ENCODE measurements around the gene ATRNL1.

The ATRNL1 gene

GRCh38 chr10:115854740-115855435 lies 761.7 kb downstream of the ATRNL1 start:
- no peak for DNase-seq

- DNase-seq: no peak
Measured at GRCh38 chr10:115856580-115856979, 763.4 kb downstream of the ATRNL1 start.

GRCh38 chr10:115857856-115858255 lies 764.7 kb downstream of the ATRNL1 start:
- no peak for DNase-seq

DNA sequence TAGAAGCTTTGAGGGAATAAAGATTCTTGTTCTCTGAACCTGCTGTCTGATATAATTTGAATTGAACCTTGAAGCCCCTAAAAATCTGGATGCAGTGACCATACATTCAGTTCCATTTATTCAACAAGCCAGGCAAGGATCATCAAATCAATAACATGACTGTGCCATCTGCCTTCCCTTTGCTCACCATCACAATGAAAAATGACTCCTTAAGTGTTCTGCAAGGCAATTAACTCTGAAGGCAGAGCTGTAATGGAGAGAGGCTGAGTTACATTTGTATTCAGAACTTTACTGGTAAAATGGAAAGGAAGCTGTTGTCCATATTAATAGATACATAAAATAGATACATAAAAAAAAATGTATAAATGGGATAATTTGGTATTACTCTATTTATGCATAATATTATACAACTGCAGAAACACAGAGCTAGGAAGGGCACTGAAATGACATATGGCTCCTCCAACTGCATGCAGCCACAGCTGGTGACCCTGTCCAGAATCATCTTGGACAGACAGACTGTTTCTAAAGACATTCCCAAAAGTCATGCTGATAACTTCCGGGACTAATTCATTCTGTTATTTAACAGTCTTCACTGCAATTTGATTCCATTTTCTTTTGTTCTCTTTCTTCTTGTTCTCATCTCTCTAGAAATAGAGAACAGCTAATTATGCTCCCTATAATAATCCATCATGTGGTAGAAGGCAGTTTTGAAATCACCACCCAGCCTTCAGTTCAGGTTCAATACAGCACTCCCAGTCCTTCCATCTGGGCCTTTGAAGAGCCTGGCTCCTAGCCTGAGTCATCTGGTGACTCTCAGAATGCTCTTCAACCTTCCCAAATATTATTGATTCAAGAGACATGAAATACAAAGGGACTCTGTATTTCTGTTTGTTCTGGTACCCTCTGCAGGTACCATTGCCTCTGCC lies 767.3 kb downstream of the ATRNL1 start:
- DNase-seq: peak; percentile 1 to 69 (median 63)

DNA sequence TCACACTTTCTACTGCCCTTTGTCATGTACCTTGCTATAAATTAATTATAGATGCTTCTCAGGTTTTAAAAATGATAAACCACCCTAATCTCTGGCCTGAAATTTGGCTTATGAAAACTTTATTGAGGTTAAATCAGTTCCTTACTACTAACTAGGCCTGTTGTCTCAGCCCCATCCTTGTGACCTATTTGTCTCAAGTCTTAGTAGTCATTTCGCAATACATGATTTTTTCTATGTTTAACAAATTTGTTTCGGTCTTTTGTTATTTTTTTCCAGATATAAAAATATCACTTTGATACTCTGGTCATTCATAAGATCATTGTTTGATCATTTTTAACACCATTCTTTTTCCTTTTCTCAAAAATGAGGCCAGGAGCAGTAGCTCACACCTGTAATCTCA lies 768.3 kb downstream of the ATRNL1 start:
- DNase-seq: no peak

DNA sequence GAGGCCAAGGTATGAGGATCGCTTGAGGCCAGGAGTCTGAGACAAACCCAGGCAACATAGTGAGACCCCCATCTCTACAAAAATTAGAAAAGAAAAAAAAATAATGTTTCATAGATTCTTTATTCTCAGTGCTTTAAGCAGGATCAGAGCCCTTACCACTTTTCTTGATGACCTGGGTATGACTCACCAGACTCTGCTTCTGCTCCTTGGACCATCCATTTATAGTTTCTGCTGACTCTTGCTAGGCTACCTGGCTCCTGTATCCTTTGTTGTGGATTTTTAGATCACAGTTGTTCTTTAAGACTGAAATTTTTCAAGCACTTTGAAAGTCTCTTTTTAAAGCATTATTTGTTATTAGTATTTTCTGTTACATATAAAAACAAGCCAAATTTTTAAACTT lies 768.7 kb downstream of the ATRNL1 start:
- DNase-seq: no peak

- no peak for DNase-seq
Measured at GRCh38 chr10:115866174-115866573, 773.0 kb downstream of the ATRNL1 start.

DNA sequence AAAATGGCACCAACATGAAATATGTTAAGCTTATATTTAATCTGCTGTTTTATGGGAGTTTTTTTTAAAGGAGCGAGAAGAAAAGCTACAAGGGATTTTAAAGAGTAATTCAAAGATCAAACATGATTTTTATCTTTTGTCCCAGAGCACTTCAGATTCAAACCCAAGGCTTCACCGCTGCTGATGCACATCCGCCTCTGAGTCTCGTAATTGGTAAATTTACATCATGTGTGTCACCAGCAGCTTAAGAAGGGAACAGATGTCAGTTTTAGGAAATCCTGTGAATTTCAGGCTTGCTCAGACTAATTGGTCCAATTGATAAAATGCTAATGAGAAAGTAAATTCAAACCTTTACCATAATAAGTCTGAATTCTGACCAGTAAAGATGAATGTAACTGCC lies 773.5 kb downstream of the ATRNL1 start:
- DNase-seq: no peak

- no peak for DNase-seq
Measured at GRCh38 chr10:115867305-115867704, 774.1 kb downstream of the ATRNL1 start.

DNA sequence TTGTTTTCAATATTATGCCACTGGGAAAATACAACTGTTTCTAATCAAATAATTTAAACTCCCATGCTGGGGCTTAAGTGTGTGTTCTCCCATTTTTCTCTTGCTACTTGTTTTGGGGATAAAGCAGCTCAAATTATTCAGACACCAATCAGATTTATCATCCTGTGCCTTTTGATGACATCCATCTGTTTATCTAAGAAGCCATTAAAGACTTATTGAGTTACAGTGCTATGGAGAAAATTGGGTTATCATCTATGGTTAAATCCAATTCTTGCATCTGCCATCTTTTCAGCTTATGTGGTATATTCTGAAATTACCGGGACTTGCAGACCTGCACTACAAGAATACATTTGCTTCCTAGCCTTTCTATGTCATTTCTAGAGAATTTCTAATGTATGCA lies 778.7 kb downstream of the ATRNL1 start:
- DNase-seq: peak in 1 of 3 experiments; percentile 1

DNA sequence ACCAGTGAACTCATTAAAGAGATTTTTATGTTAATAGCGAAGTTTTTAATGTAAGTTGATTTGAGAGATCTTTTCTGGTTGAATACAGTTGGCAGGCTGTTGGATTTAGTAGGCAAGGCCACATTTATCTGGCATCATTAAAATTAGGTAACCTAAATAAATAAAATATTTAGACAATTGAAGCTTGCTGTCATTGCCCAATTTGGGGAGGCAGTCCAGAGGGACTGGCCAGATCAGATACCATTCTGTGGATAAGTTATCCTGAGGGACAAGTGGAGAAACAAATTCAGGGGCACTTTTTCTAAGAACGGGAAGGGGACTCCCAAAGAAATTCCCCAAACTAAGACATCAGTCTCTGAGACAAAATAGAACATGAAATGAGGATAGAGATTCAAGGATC lies 782.0 kb downstream of the ATRNL1 start:
- no peak for DNase-seq

GRCh38 chr10:115879372-115880089 lies 786.4 kb downstream of the ATRNL1 start:
- no peak for DNase-seq

DNA sequence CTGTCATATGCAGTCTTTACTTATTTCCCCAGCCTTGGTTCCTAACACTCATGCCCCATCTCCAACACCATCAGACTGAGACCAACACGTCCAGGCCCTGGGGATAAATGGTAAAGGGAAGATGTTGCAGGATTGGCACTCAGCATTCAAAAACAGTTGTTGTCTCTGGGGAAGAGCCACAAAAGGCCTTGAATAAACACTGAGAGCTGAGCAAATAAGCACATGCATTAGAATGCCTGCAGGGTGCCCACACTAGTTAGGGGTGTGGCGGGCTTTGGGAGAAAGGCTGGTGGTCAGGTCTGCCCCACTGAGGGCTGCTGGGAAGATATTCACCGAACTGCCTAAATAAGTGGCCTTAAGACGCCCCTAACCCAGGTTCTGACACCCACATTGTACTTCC lies 788.9 kb downstream of the ATRNL1 start:
- peak in 1 of 3 experiments; percentile 2 for DNase-seq

GRCh38 chr10:115883372-115883771 lies 790.2 kb downstream of the ATRNL1 start:
- DNase-seq: no peak

DNA sequence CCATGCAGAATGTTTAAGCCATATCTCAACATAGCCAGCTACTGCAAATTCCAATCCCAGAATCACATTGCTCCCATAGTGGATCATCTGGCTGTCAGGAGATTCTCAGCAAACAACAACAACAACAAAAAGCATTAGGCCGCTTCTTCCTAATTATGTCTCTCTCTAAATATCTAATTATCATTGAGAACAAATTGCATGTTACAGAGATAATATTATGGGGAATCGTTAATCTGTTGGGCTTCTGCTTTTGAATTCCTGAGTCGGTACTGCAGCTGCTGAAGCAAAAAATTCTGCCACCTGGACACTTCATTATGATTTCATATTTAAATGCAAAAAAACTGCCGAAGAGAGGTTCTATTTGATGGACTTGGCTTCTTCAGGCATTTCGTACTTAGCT lies 791.2 kb downstream of the ATRNL1 start:
- DNase-seq: no peak

- DNase-seq: no peak
Measured at GRCh38 chr10:115895166-115895565, 802.0 kb downstream of the ATRNL1 start.

GRCh38 chr10:115898242-115898641 lies 805.1 kb downstream of the ATRNL1 start:
- DNase-seq: no peak

- no peak for DNase-seq
Measured at GRCh38 chr10:115902596-115902995, 809.4 kb downstream of the ATRNL1 start.

DNA sequence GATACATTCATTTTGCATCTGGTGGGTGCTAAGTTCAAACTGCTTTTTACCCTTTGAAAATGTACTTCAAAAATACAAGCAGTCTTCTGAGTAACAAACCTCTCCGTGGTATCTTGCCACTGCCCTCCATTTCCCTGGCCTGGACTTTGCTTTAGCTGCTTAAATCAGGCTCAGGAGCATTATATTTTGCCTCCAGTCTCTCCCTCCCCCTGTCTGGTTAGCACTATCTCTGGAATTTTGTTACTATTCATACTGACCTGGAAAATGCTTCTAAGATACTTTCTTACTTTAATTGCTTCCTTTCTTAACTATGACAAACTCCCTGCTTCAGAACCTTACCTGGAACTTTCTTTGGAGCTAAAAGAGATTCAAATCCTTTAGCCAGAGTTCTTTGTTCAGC lies 810.0 kb downstream of the ATRNL1 start:
- DNase-seq: no peak

- no peak for DNase-seq
Measured at GRCh38 chr10:115903845-115904244, 810.7 kb downstream of the ATRNL1 start.

GRCh38 chr10:115909037-115909436 lies 815.9 kb downstream of the ATRNL1 start:
- no peak for DNase-seq

GRCh38 chr10:115909962-115910731 lies 817.0 kb downstream of the ATRNL1 start:
- DNase-seq: no peak

DNA sequence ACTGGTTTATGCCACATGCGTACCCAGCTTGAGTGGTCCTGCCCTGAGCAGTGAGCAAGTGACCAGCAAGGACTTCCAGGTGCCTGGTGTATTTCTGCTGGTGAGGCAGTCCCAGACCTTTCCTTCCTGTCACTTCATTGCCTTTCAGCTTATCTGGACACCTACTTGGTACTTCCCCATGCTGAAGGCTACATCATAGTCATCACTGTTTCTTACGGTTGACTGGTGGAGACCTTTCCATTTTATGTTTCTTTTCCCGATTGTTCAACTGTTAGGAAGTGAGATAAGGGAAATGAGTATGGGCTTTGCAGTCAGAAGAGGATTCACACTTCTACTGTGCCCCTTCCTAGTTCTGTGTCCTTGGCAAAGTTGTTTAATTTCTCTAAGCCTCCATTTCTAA lies 821.3 kb downstream of the ATRNL1 start:
- DNase-seq: no peak

All from NCI-H1417 (cell line).